Measurements from ENCODE around the gene NEK1.

DNA sequence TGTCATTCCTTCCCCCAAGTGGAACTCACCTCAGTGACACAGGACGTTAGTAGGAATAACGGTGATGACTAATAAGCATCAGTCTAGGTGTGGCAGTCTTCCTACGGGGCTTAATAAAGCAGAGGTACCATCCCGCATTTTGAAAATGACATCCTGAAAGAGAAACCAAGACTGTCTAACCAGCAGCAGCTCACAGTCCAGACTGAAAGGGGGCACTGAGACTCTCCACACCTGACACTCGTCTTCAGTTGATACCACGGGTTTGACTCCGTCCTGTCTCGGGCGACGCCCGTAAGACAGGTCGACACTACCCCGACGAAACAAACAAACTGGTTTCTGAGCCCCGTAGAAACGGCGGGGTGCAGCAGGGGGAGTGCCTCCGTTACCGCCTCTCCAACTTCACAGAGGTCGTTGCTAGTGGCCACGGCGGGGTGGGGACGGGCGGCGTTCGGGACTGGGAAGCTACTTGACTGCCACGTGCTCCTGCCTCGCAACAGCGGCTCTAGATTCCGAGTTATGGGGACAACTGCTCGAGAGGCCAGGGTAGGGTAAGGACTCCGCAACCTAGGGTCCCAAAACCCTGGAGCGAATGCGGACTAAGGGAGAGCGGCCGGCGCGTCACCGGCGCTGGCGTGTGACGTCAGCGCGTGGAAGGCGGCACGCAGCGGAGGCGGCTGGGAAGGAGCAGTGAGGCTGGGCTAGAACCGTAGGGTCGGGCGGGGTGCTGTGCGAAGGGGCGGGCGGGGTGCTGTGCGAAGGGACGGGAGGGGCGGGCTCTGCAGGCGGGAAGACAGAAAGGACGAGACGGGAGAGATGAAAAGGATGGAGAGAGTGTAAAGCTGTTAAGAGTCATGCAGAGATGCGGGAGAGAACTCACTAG, at the start of gene NEK1:
- peak; percentile 77 to 91 for TF ChIP-seq POLR2A (IDR thresholded peaks at IDR 0.05)
- peak; percentile 96 to 99 (median 98) for TF ChIP-seq POLR2AphosphoS5 (IDR thresholded peaks at IDR 0.05)
- TF ChIP-seq, protein P1, sequence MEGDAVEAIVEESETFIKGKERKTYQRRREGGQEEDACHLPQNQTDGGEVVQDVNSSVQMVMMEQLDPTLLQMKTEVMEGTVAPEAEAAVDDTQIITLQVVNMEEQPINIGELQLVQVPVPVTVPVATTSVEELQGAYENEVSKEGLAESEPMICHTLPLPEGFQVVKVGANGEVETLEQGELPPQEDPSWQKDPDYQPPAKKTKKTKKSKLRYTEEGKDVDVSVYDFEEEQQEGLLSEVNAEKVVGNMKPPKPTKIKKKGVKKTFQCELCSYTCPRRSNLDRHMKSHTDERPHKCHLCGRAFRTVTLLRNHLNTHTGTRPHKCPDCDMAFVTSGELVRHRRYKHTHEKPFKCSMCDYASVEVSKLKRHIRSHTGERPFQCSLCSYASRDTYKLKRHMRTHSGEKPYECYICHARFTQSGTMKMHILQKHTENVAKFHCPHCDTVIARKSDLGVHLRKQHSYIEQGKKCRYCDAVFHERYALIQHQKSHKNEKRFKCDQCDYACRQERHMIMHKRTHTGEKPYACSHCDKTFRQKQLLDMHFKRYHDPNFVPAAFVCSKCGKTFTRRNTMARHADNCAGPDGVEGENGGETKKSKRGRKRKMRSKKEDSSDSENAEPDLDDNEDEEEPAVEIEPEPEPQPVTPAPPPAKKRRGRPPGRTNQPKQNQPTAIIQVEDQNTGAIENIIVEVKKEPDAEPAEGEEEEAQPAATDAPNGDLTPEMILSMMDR (IDR thresholded peaks at IDR 0.05): no peak
